Measurements from ENCODE around the gene CC2D1B.

CC2D1B gene

DNA sequence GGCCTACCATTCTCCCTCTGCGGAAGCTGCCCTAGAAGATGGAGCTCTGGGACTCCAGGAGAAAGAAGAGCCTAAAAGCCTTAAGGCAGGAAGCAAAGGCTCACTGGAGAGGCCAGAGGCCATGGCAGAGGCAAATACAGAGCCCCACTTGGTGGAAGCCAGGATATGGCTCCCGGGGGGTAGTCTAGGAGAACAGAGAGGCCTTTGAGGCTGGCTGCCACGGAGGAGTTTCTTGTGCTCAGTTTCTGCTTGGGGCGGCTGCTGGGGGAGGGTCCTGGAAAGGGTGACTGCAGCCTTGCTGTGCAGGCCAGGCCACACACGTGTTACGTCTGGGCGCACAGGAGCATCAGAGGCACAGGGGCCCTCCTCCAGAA, 5.4 kb downstream of the CC2D1B start:
- DNase-seq (ENCODE audit: extremely low read depth in 1 of 2, low read depth in 1 of 2): no peak

DNA sequence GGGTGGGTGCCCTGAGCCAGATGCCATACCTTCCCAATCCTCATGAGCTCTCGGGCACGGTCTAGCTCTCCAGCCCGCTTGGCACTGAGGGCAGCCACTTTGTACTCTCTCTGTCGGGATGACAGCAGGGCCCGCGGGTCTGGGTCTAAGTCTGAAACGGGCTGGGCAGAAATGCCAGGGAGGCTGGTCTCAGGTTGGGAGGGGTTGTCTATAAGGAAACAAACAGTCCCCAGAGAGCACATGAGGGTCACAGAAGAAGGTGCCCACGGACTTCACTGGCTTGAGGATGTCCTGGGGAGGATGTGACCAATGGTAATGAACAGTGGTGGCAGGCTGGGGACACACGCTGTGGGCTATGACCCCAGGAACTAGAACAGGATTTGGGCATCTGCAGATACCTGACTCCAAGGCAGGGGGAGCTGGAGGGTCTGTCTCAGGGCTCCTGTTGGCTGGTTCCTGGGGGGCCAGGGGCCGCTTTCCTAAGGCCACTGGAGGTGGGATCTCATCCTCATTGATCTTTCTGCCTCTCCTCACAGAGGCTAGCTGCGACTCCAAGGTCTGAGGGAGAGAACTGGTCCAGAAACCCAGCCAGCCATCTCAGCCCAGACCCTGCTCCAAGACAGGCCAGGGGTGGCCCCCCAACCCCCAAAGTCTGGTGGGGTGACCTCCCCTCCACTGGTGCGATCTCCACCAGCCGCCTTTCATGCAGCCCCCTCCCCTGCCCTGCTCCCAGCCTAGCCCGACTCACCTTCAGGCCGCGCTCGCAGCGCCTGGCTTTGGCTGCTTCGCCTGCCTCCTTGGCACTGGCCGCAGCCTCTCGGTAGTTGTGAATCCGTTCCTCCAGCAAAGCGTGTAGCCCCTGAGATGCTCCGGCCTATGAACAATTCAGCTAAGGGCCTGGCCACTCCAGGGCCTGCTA, 6.1 kb downstream of the CC2D1B start:
- no peak for DNase-seq (ENCODE audit: extremely low read depth in 1 of 2, low read depth in 1 of 2)

DNA sequence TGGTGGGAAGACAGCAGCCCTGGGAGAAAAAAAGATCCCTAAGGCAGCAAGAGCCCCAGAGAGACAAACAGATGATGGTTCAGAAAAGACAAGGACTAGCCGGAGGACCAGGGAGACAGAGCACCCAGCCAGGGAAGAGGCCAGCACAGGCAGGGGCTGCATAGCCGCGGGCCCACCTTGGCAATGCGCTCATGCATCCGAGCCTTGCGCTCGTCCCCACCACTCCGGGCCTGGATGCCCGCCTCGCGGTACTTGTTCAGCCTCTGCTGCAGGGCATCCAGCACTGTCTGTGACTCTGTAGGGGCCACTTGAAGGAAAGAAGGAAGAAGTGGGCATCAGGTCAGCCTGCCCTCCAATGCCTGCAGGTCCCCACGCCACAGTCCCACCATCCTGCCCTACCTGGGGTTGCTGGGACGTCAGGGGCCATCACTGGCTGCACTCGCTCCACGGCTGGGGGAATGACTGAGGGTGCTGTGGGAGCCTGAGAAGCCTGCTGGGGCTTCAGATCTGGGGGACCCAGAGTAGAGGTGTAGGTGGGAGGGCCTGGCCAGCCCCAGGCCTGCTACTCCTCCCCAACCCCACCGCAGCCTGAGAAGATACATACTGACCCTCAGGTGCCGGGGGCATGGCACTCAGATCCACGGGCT, 7.0 kb downstream of the CC2D1B start:
- no peak for DNase-seq (ENCODE audit: extremely low read depth in 1 of 2, low read depth in 1 of 2)

DNA sequence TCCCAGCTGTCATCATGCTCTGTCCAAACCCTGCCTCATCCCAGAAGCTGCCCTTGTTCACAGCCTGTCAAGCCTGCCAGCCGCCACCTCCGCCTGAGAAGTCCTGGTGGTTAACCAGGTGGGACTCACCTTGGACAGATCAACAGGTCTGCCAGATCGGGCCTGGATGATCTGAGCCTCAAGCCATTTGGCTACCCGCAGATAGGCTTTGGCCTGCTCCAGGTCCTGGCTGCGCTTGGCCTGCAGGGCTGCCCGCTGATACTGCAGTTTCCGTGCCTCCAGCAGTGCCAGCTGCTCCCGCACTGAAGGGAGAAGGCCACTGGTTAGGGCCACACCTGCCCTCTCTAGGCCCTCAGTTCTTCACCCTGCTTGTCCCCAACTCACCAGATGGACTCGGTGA, 8.6 kb downstream of the CC2D1B start:
- no peak for DNase-seq (ENCODE audit: extremely low read depth in 1 of 2, low read depth in 1 of 2)

DNA sequence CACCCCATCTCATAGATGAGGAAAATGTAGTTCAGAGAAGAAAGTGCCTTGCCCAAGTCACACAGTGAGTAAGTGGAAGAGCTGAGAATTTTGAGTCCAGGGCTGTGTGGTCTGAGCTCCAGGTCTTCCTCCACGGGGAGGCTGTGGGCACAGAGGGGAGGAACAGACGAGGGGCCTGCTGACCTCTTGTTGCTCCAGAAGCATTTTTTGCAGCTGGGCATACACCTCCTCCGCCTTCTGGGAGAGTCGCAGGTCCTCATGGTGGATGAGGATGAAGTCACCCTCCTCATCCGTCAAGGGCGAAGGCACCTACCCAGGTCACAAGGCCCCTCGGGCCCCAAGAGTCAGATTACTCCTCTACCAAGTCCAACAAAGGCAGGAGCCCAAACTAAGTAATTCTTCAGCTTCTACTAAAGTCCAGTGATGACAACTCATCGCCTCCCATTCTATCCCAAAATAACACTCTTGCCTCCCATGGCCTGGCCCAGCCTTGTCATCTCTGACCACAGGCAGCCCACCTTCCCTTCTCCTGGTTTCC, 9.1 kb downstream of the CC2D1B start:
- no peak for DNase-seq (ENCODE audit: extremely low read depth in 1 of 2, low read depth in 1 of 2)

DNA sequence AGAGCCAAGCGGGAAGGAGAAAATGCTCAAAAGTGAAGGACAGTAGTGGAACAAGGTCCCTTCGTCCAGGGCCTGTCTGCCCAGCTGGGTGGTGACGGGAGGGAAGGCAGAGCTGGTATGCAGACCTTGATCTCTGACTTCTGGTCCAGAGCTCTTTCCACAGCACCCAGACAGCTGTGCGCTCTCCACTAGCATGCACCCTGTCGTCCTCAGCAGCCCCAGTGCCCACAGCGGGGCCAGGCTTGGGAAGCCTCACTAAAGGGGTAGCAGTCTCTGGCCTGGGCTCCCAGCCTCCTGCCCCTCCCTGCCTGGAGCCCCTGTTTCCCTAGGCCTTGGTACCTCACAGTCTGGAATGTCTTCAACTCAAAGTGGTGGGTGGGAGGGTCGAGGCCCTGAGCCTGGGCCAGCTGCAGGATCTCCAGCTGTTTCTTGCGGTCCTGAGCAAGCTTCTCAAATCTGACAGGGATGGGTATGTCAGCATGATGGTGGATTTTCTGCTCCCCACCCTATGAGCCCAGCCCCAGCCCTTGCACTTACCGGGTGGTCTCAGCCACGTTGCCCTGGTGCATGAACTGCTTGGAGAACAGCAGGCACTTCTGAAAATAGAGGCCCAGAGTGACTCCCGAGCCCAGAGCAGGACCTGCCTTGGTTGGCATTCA, 10.0 kb downstream of the CC2D1B start:
- DNase-seq (ENCODE audit: extremely low read depth in 1 of 2, low read depth in 1 of 2): no peak

DNA sequence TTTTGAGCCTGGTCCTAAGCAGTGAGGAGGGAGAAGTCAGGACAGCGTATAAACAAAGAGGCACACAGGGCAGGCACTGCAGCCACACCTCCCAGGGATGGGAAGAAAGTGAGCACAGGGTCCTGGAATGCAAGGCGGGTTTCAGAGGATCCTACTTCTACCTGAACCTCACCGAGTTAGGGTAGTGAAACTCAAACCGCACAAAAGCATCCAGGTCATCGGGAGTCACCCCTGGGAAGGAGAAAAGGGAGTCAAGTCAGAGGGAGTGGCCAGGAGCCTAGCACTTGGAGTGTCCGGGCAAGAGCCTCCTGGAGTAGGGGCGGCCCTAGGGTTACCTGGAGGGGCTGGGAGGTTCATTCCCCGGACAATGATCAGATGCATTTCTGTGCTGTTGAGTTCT, 10.6 kb downstream of the CC2D1B start:
- no peak for DNase-seq (ENCODE audit: extremely low read depth in 1 of 2, low read depth in 1 of 2)

DNA sequence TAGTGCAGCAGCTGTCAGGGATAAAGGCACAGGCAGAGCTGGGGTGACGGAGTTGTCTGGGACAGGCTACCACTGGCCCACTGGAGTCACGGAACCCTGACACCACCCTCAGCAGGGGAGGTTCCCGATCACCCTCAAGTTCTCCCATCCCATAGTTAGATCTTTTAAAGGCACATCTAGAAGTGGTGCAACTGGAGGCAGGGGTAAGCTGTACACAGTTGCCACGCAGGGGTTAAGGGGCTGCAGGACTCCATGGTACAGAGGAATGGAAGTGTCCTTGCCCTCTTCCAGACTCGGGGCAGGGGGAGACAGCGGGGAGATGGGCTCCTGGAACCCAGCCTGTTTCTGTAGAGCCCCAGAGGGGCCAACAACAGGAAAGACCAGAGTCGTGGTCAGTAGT, 13.3 kb downstream of the CC2D1B start:
- no peak for DNase-seq (ENCODE audit: extremely low read depth in 1 of 2, low read depth in 1 of 2)

DNA sequence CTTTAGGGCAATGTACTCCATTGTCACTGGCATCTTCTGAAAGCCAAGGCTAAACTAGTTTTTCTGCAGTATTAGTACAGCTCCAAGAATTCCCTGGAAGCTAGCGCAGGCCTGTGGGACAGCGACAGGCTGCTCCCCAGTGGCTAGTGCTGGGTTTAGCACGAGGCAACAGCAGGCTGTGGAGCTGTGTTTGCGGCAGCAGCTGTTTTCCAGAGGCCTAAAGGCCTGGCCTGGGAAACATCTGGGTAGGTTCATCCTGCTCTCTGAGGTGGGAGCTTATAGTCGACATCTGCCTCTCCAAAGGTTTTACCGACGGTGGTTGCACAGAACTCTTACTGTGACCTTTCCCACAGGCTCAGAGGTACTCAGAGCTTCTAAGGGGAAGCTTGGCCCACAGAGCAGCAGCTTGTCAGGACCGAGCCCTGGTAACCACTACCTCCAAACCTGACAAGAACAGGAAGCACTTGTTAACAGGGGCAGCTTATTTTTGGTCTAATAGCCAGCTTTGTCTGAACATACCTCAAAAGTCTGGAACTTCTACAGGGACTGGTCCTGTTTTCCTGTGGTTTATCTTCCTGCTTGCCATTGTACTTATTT, 17.2 kb downstream of the CC2D1B start:
- no peak for DNase-seq (ENCODE audit: extremely low read depth in 1 of 2, low read depth in 1 of 2)

DNA sequence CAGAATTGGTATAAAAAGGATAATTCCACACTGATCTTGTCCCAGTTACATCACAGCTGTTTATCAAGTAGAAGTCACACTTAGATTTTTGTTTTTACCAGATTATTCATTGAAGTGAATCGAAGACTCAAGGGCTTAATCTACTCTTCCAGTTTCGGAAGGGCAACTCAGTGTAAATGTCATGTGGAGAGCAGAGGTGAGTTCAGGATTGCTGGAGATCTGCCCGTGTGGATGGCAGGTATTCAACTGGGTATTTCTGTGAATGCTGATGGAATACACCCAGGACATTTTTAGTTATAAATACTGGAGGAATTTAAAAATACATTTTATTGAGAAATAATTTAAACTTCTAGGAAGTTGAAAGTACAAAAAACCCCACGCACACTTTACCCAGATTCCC, 19.4 kb downstream of the CC2D1B start:
- DNase-seq (ENCODE audit: extremely low read depth in 1 of 2, low read depth in 1 of 2): no peak

DNA sequence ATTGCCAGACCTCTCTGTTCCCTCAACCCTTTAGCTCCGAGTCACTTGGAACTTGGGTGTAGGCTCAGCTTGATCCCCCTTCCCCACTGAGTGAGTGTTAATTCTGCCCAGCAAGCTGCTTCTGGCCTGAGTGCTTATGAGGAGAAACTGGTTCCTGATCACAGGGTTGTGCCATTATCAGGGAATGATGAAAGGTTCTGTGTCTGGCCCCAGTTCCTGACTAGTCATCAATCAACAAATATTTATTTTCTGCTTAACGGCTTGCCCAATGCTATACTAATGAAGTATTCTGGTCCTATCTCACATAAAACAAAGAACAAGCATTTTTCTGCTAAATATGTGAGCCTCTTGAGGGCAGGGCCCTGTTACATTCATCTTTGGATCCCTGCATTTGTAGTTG, 20.8 kb downstream of the CC2D1B start:
- no peak for DNase-seq (ENCODE audit: extremely low read depth in 1 of 2, low read depth in 1 of 2)

DNA sequence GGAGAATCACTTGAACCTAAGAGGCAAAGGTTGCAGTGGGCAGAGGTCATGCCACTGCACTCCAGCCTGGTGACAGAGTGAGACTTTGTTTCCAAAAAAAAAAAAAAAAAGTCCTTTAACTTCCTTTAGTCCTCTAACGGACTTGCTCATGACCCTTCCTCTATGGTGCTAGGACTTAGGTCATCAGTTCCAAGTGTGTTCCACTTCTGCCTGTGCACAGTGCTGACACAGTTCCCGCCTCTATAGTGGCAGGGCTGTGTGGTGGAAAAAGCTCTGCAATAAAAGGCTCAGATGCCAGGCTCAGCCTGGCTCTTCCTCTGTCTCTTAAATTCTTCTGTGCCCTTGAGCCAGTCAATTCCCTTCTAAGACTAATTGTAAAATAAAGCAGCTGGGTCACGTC, 22.0 kb downstream of the CC2D1B start:
- DNase-seq (ENCODE audit: extremely low read depth in 1 of 2, low read depth in 1 of 2): no peak

DNA sequence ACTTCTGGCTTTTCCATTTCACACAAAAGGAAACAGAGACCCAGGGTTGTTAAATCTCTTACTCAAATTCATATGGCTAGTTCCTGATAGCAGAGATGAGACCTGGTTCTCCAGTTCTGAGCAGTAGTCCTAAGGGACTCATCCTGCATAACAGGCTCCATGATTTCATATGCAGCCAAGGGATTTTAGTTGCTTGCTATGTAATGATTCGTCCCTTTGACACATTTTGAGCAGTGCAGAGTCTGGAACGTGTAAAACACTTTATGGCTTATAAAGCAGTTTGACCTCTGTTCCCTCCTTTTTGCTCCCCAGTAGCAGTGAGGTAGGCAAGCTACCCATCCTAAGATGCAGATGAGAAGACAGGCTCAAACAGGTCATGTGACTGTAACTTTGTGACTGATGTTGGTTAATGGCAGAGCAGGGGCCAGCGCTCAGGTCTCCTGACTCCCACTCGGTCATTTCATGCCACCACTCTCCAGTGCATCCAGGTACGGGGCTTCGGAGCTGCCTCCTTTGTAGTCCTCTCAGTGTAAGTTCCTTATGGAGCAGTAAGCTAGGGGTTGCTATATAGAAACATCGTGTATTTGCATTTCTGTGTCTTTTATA, 24.2 kb downstream of the CC2D1B start:
- no peak for DNase-seq (ENCODE audit: extremely low read depth in 1 of 2, low read depth in 1 of 2)

DNA sequence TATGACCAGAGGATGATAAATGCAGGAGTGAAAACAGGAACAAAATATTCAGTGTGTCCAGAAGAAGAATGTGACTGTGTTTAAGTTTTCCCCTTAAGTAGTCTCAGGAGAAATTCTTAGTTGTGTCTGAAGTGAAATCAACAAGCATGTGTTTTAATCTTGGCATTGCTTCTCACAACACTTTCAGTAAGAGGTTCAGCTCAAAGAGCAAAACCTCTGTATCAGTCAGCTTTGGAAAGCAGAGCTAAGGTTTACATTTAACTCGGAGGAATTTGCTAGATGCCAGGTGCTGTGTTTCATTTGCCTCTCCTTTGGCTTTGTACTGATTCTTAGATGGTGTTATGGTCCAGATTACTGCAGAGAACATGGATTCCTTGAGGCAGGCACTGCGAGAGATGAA, 28.6 kb downstream of the CC2D1B start:
- DNase-seq (ENCODE audit: extremely low read depth in 1 of 2, low read depth in 1 of 2): no peak

DNA sequence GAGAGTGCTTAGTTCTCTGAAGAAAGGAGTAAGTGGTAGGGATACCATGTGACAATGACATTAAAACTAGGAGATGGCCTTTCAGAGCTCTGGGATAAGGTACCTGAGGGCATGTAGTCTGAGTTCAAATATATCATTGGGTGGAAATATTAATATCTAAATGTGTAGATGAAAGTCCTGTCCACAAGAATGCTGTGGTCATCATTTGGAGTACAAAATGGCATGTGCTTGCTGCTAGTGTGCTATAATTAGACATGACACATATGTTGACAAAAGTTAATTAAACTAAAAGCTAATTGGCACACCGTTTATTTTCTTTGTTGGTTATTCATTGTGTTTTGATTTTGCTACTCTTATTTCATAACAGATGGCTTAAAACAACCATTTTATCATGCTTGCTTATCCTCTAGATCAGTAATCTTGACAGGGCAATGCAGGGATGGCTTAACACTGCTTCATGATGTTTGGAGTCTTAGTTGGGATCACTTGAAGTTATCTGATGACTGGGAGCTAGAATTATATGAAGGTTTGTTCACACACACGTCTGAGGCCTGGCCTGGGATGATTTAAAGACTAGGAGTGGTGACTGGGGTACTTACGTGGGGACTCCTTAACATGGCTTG, 31.0 kb downstream of the CC2D1B start:
- no peak for DNase-seq (ENCODE audit: extremely low read depth in 1 of 2, low read depth in 1 of 2)

DNA sequence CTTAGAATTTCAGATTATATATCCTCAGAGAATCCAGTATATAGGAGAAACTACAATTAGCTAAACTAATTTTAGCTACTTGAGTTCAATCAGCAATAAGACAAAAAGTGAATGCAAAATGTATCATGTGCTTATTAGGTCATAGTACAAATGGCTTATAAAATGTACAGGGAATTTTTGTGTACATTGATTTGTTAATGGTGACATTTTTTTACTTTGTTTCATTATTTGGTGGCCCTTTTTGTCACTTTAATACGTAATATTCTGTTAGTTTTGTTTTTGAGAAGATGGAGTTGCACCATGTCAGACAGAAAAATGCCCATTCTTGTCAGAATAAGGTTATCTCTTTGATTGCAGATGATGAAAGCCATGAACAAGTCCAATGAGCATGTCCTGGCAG, 33.6 kb downstream of the CC2D1B start:
- no peak for DNase-seq (ENCODE audit: extremely low read depth in 1 of 2, low read depth in 1 of 2)

DNA sequence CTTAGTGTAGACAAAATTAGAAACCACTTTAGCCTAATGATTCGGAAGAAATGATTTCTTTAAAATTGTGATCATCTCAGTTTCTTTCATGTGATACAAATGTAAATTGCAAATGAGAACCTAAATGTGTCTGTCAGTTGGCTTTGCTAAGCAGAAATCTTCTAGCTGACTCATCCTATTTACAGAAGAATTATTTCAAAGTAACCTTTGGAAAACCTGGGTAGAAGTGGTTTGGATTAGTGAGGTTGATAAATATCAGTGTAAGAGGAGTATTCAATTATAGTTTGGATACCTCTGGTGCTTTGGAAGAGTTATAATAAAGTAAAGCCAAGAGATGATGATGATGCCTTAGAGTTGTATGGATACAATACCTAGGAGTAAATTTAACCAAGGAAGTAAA, 37.4 kb downstream of the CC2D1B start:
- DNase-seq (ENCODE audit: extremely low read depth in 1 of 2, low read depth in 1 of 2): no peak

DNA sequence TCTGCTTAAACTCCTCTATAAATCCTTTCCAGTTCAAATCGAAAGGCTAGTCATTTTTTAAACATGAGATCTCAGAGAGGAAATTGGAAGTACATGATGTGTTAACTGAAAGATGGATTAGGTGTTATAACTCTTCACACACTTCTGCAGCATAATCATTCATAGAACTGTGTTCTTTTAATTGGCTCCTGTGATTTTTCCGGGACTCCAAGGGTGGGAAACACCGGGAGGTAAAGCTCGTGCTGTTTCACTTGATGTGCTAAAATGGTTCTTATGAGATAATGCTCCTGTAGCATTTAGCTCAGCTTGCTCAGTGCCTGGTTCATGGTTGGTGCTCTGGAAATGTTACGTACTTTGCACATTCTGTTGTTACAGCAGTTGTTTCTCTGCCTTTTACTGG, 40.2 kb downstream of the CC2D1B start:
- DNase-seq (ENCODE audit: extremely low read depth in 1 of 2, low read depth in 1 of 2): no peak

DNA sequence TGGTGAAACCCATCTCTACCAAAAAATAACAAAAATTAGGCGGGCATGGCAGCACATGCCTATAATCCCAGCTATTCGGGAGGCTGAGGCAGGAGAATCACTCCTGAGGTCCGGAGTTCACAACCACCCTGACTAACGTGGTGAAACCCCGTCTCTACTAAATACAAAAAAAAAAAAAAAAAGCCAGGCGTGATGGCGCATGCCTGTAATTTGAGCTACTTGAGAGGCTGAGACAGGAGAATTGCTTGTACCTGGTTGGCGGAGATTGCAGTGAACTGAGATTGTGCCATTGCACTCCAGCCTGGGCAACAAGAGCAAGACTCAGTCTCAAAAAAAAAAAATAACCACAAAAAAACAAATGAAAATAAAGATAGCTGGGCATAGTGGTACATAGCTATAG, 42.3 kb downstream of the CC2D1B start:
- DNase-seq (ENCODE audit: extremely low read depth in 1 of 2, low read depth in 1 of 2): no peak

DNA sequence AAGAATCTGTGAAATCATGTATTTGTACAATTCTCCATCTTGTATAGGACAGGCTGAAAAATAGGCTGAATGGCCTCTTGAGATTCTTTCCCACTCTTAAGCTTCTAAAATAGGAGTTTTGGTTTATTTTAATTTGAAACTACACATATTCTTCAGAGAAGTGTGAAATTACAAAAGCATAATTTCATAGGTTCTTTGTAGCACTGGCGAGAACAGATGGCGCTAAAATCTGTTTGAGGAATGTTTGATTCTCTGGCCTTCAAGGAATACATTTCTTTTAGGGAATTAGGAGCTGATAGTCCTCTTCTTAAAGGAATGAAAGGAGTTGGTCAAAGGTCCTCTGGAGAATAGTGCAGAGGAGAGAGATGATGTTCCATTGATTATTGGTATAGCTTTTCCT, 44.9 kb downstream of the CC2D1B start:
- no peak for DNase-seq (ENCODE audit: extremely low read depth in 1 of 2, low read depth in 1 of 2)
